ENCODE data around the gene CDS1.
"Not testable (repeated sequence)": the region's sequence is repeated elsewhere in the genome, so short reads cannot be mapped to it uniquely, and the experiment has no call there.

The CDS1 gene

GRCh38 chr4:84582988-84583875 lies at the start of gene CDS1:
CDS1 (plus strand) TSS chr4:84583127; CDS start chr4:84583402, 275 bp downstream.
- no peak for DNase-seq

- no peak for DNase-seq
Observed at GRCh38 chr4:84535901-84536300, 47.0 kb upstream of the CDS1 start.

GRCh38 chr4:84545093-84545492 lies 37.8 kb upstream of the CDS1 start:
- no peak for DNase-seq

GRCh38 chr4:84547211-84547610 lies 35.7 kb upstream of the CDS1 start:
- DNase-seq, result no peak

- DNase-seq, result not testable (repeated sequence)
Observed at GRCh38 chr4:84549191-84549590, 33.7 kb upstream of the CDS1 start.

GRCh38 chr4:84562156-84562555 lies 20.8 kb upstream of the CDS1 start:
- DNase-seq, result no peak

- DNase-seq, result no peak
Observed at GRCh38 chr4:84563002-84563401, 19.9 kb upstream of the CDS1 start.

- DNase-seq, result no peak
Observed at GRCh38 chr4:84565951-84566350, 17.0 kb upstream of the CDS1 start.

GRCh38 chr4:84568496-84568895 lies 14.4 kb upstream of the CDS1 start:
- DNase-seq, result no peak

- DNase-seq, result no peak
Observed at GRCh38 chr4:84569009-84569408, 13.9 kb upstream of the CDS1 start.

GRCh38 chr4:84573385-84574068 lies 9.4 kb upstream of the CDS1 start:
- DNase-seq, result no peak

GRCh38 chr4:84574069-84574720 lies 8.7 kb upstream of the CDS1 start:
- DNase-seq, result no peak

GRCh38 chr4:84578540-84579402 lies 4.2 kb upstream of the CDS1 start:
- DNase-seq, result no peak

GRCh38 chr4:84579403-84579776 lies 3.5 kb upstream of the CDS1 start:
- DNase-seq, result no peak

GRCh38 chr4:84582302-84582987 lies 482 bp upstream of the CDS1 start:
- peak; percentile 96 for DNase-seq

- DNase-seq, result no peak
Observed at GRCh38 chr4:84583876-84584380, 1.0 kb downstream of the CDS1 start.

GRCh38 chr4:84585251-84585650 lies 2.3 kb downstream of the CDS1 start:
- no peak for DNase-seq

GRCh38 chr4:84594724-84595123 lies 11.8 kb downstream of the CDS1 start:
- DNase-seq, result no peak

- no peak for DNase-seq
Observed at GRCh38 chr4:84596826-84597225, 13.9 kb downstream of the CDS1 start.

GRCh38 chr4:84597450-84597849 lies 14.5 kb downstream of the CDS1 start:
- DNase-seq, result no peak

GRCh38 chr4:84606645-84607044 lies 23.7 kb downstream of the CDS1 start:
- no peak for DNase-seq

- DNase-seq, result no peak
Observed at GRCh38 chr4:84611531-84611930, 28.6 kb downstream of the CDS1 start.
